Stimulated activated CD4-positive, alpha-beta T cell treated with anti-CD3 and anti-CD28 coated beads, TNF-alpha, amount 100 ng/mL, for 48 hours (primary cell): ENCODE measurements around the gene PODNL1.
"Not testable (repeated sequence)": the region's sequence is repeated elsewhere in the genome, so short reads cannot be mapped to it uniquely, and the experiment has no call there.

Experiments
- DNase-seq, 3 donors: peaks; one replicate each; pipeline ENCODE4 v3.0.0-alpha.2; 2020; ENCODE audit warnings: low read depth in 3 of 3

Gene PODNL1

GRCh38 chr19:13972368-13973155, 34.3 kb upstream of the PODNL1 start:
- DNase-seq: no peak

GRCh38 chr19:13971868-13972267, 33.7 kb upstream of the PODNL1 start:
- DNase-seq: not testable (repeated sequence)

GRCh38 chr19:13969897-13970296, 31.7 kb upstream of the PODNL1 start:
- DNase-seq: no peak

GRCh38 chr19:13968999-13969398, 30.8 kb upstream of the PODNL1 start:
- no peak for DNase-seq

- no peak for DNase-seq
These were observed 30.2 kb upstream of the PODNL1 start for GRCh38 chr19:13968383-13968935.

GRCh38 chr19:13967206-13967605, 29.0 kb upstream of the PODNL1 start:
- not testable (repeated sequence) for DNase-seq

- no peak for DNase-seq
These were observed 28.5 kb upstream of the PODNL1 start for GRCh38 chr19:13966684-13967128.

GRCh38 chr19:13965926-13966683, 27.9 kb upstream of the PODNL1 start:
- DNase-seq: no peak

GRCh38 chr19:13965377-13965896, 27.2 kb upstream of the PODNL1 start:
- DNase-seq: no peak

- no peak for DNase-seq
These were observed 26.6 kb upstream of the PODNL1 start for GRCh38 chr19:13964776-13965175.

- DNase-seq: no peak
These were observed 25.4 kb upstream of the PODNL1 start for GRCh38 chr19:13963603-13964105.

GRCh38 chr19:13962699-13963602, 24.7 kb upstream of the PODNL1 start:
- DNase-seq: no peak

GRCh38 chr19:13961826-13962698, 23.8 kb upstream of the PODNL1 start:
- DNase-seq: no peak

GRCh38 chr19:13960863-13961784, 22.9 kb upstream of the PODNL1 start:
- no peak for DNase-seq

- no peak for DNase-seq
These were observed 22.0 kb upstream of the PODNL1 start for GRCh38 chr19:13959962-13960862.

GRCh38 chr19:13959141-13959961, 21.1 kb upstream of the PODNL1 start:
- DNase-seq: no peak

- no peak for DNase-seq
These were observed 19.8 kb upstream of the PODNL1 start for GRCh38 chr19:13958043-13958442.
